ENCODE data around the gene IDUA.

DNA sequence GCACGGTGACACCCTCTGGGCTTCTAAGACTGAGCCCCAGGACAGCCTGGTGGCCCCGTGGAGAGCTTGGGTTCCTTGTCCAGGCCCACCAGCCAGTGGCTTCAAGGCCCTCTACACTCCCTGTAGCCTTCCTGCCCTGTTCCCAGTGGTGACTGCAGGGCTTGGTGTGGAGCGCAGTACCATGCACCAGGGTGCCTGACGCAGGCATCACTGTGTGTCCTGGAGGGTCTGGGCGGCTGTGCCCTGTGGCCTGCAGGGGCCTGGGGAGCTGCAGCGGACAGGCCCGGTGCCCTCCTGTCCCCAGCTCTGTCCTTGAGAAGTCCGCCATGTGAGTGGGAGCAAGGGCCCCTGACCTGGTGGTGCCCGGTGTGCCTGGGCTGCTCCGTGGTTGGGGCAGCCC, 28.9 kb downstream of the IDUA start:
- no peak for TF ChIP-seq CTCF (IDR thresholded peaks at IDR 0.05)
- TF ChIP-seq POLR2A (IDR thresholded peaks at IDR 0.05), result no peak
